Kidney glomerular epithelial cell (primary cell): ENCODE data around the gene METTL9.
"Not testable (repeated sequence)": the region's sequence is repeated elsewhere in the genome, so short reads cannot be mapped to it uniquely, and the experiment has no call there.

Source experiments
- DNase-seq: peaks from one replicate; lab custom pipeline; 2025; lab: John Stamatoyannopoulos, UW

METTL9 gene

GRCh38 chr16:21663889-21664647 is 64.7 kb downstream of the METTL9 start, which contains the start of gene OTOA:
Gene OTOA (plus strand): TSS chr16:21663968. CDS start chr16:21678515, 14,547 bp downstream.
- DNase-seq = no peak

- no peak for DNase-seq
Measured at GRCh38 chr16:21664801-21665492, 65.6 kb downstream of the METTL9 start.

GRCh38 chr16:21666772-21667171 is 67.4 kb downstream of the METTL9 start:
- DNase-seq = no peak

- no peak for DNase-seq
Measured at GRCh38 chr16:21667575-21667974, 68.2 kb downstream of the METTL9 start.

- no peak for DNase-seq
Measured at GRCh38 chr16:21673469-21673868, 74.1 kb downstream of the METTL9 start.

- not testable (repeated sequence) for DNase-seq
Measured at GRCh38 chr16:21674456-21674855, 75.1 kb downstream of the METTL9 start.

- DNase-seq = not testable (repeated sequence)
Measured at GRCh38 chr16:21680714-21681113, 81.3 kb downstream of the METTL9 start.

- DNase-seq = no peak
Measured at GRCh38 chr16:21683184-21683583, 83.8 kb downstream of the METTL9 start.

- no peak for DNase-seq
Measured at GRCh38 chr16:21684199-21684598, 84.8 kb downstream of the METTL9 start.

GRCh38 chr16:21685034-21685455 is 85.7 kb downstream of the METTL9 start:
- DNase-seq = no peak

GRCh38 chr16:21689107-21689506 is 89.7 kb downstream of the METTL9 start:
- no peak for DNase-seq

- not testable (repeated sequence) for DNase-seq
Measured at GRCh38 chr16:21690967-21691366, 91.6 kb downstream of the METTL9 start.

- no peak for DNase-seq
Measured at GRCh38 chr16:21694609-21695008, 95.2 kb downstream of the METTL9 start.

- no peak for DNase-seq
Measured at GRCh38 chr16:21697032-21697431, 97.7 kb downstream of the METTL9 start.

- no peak for DNase-seq
Measured at GRCh38 chr16:21698169-21699032, 99.0 kb downstream of the METTL9 start.

GRCh38 chr16:21701271-21701670 is 101.9 kb downstream of the METTL9 start:
- DNase-seq = no peak

GRCh38 chr16:21702276-21702675 is 102.9 kb downstream of the METTL9 start:
- DNase-seq = no peak

GRCh38 chr16:21703156-21703555 is 103.8 kb downstream of the METTL9 start:
- DNase-seq = no peak

- DNase-seq = no peak
Measured at GRCh38 chr16:21703589-21704174, 104.3 kb downstream of the METTL9 start.

- DNase-seq = no peak
Measured at GRCh38 chr16:21704266-21704665, 104.9 kb downstream of the METTL9 start.

- DNase-seq = no peak
Measured at GRCh38 chr16:21704733-21705132, 105.4 kb downstream of the METTL9 start.
